ENCODE results near the gene KLRC2. TPM values are rescaled to one million over a fixed set of nuclear protein-coding genes. Genes with fewer than 3 reads are reported as not detected.
"Not testable (repeated sequence)": the region's sequence is repeated elsewhere in the genome, so short reads cannot be mapped to it uniquely, and the experiment has no call there.

Gene KLRC2
- total RNA-seq, 1 experiment from 2014 or later = not detected

- H3K4me1 ChIP-seq (ENCODE audit: insufficient read depth, low read length, poor library complexity, severe bottlenecking); H3K4me3 ChIP-seq (ENCODE audit: low read depth, low read length, poor library complexity, severe bottlenecking); H3K9me3 ChIP-seq (ENCODE audit: low read depth, low read length, poor library complexity, severe bottlenecking); H3K27me3 ChIP-seq (replicated peaks; ENCODE audit: insufficient read depth, low read depth, low read length, poor library complexity); H3K36me3 ChIP-seq (ENCODE audit: insufficient read depth, low read length, poor library complexity, severe bottlenecking); intact Hi-C loops (cut with micrococcal nuclease; ENCODE audit: unreplicated experiment); DNase-seq (ENCODE audit: low spot score); CTCF ChIA-PET; H3K27ac ChIP-seq (ENCODE audit: low read depth, low read length, poor library complexity, severe bottlenecking); POLR2A ChIA-PET (ENCODE audit: low non-redundant PET); BruUV-seq (replicated peaks): not testable (repeated sequence)
These were observed 3.9 kb upstream of the KLRC2 start for GRCh38 chr12:10439608-10440274.

GRCh38 chr12:10437601-10438000 is 1.8 kb upstream of the KLRC2 start:
- DNase-seq (ENCODE audit: low spot score); H3K27ac ChIP-seq (ENCODE audit: low read depth, low read length, poor library complexity, severe bottlenecking); H3K4me1 ChIP-seq (ENCODE audit: insufficient read depth, low read length, poor library complexity, severe bottlenecking); H3K9me3 ChIP-seq (ENCODE audit: low read depth, low read length, poor library complexity, severe bottlenecking); intact Hi-C loops (cut with micrococcal nuclease; ENCODE audit: unreplicated experiment); BruUV-seq (replicated peaks); H3K4me3 ChIP-seq (ENCODE audit: low read depth, low read length, poor library complexity, severe bottlenecking); CTCF ChIA-PET; H3K27me3 ChIP-seq (replicated peaks; ENCODE audit: insufficient read depth, low read depth, low read length, poor library complexity); H3K36me3 ChIP-seq (ENCODE audit: insufficient read depth, low read length, poor library complexity, severe bottlenecking); POLR2A ChIA-PET (ENCODE audit: low non-redundant PET): not testable (repeated sequence)

- BruUV-seq (replicated peaks); H3K27me3 ChIP-seq (replicated peaks; ENCODE audit: insufficient read depth, low read depth, low read length, poor library complexity); DNase-seq (ENCODE audit: low spot score); POLR2A ChIA-PET (ENCODE audit: low non-redundant PET); CTCF ChIA-PET; H3K27ac ChIP-seq (ENCODE audit: low read depth, low read length, poor library complexity, severe bottlenecking); H3K9me3 ChIP-seq (ENCODE audit: low read depth, low read length, poor library complexity, severe bottlenecking); H3K4me1 ChIP-seq (ENCODE audit: insufficient read depth, low read length, poor library complexity, severe bottlenecking); H3K36me3 ChIP-seq (ENCODE audit: insufficient read depth, low read length, poor library complexity, severe bottlenecking); intact Hi-C loops (cut with micrococcal nuclease; ENCODE audit: unreplicated experiment); H3K4me3 ChIP-seq (ENCODE audit: low read depth, low read length, poor library complexity, severe bottlenecking): not testable (repeated sequence)
These were observed 5.2 kb downstream of the KLRC2 start for GRCh38 chr12:10430623-10431022.

- DNase-seq (ENCODE audit: low spot score); CTCF ChIA-PET; H3K4me3 ChIP-seq (ENCODE audit: low read depth, low read length, poor library complexity, severe bottlenecking); intact Hi-C loops (cut with micrococcal nuclease; ENCODE audit: unreplicated experiment); H3K27me3 ChIP-seq (replicated peaks; ENCODE audit: insufficient read depth, low read depth, low read length, poor library complexity); H3K27ac ChIP-seq (ENCODE audit: low read depth, low read length, poor library complexity, severe bottlenecking); BruUV-seq (replicated peaks); POLR2A ChIA-PET (ENCODE audit: low non-redundant PET); H3K4me1 ChIP-seq (ENCODE audit: insufficient read depth, low read length, poor library complexity, severe bottlenecking); H3K9me3 ChIP-seq (ENCODE audit: low read depth, low read length, poor library complexity, severe bottlenecking); H3K36me3 ChIP-seq (ENCODE audit: insufficient read depth, low read length, poor library complexity, severe bottlenecking): not testable (repeated sequence)
These were observed 9.9 kb downstream of the KLRC2 start for GRCh38 chr12:10425938-10426337.

GRCh38 chr12:10424260-10424899 is 11.4 kb downstream of the KLRC2 start:
- H3K36me3 ChIP-seq (ENCODE audit: insufficient read depth, low read length, poor library complexity, severe bottlenecking); H3K27ac ChIP-seq (ENCODE audit: low read depth, low read length, poor library complexity, severe bottlenecking); H3K4me3 ChIP-seq (ENCODE audit: low read depth, low read length, poor library complexity, severe bottlenecking); BruUV-seq (replicated peaks); DNase-seq (ENCODE audit: low spot score); POLR2A ChIA-PET (ENCODE audit: low non-redundant PET); H3K4me1 ChIP-seq (ENCODE audit: insufficient read depth, low read length, poor library complexity, severe bottlenecking); CTCF ChIA-PET; intact Hi-C loops (cut with micrococcal nuclease; ENCODE audit: unreplicated experiment); H3K27me3 ChIP-seq (replicated peaks; ENCODE audit: insufficient read depth, low read depth, low read length, poor library complexity); H3K9me3 ChIP-seq (ENCODE audit: low read depth, low read length, poor library complexity, severe bottlenecking): not testable (repeated sequence)

GRCh38 chr12:10422159-10422558 is 13.7 kb downstream of the KLRC2 start:
- H3K4me1 ChIP-seq (ENCODE audit: insufficient read depth, low read length, poor library complexity, severe bottlenecking); H3K9me3 ChIP-seq (ENCODE audit: low read depth, low read length, poor library complexity, severe bottlenecking); CTCF ChIA-PET; POLR2A ChIA-PET (ENCODE audit: low non-redundant PET); DNase-seq (ENCODE audit: low spot score); H3K27me3 ChIP-seq (replicated peaks; ENCODE audit: insufficient read depth, low read depth, low read length, poor library complexity); BruUV-seq (replicated peaks); intact Hi-C loops (cut with micrococcal nuclease; ENCODE audit: unreplicated experiment); H3K36me3 ChIP-seq (ENCODE audit: insufficient read depth, low read length, poor library complexity, severe bottlenecking); H3K4me3 ChIP-seq (ENCODE audit: low read depth, low read length, poor library complexity, severe bottlenecking); H3K27ac ChIP-seq (ENCODE audit: low read depth, low read length, poor library complexity, severe bottlenecking): not testable (repeated sequence)

- POLR2A ChIA-PET (ENCODE audit: low non-redundant PET); H3K27ac ChIP-seq (ENCODE audit: low read depth, low read length, poor library complexity, severe bottlenecking); H3K27me3 ChIP-seq (replicated peaks; ENCODE audit: insufficient read depth, low read depth, low read length, poor library complexity); intact Hi-C loops (cut with micrococcal nuclease; ENCODE audit: unreplicated experiment); H3K36me3 ChIP-seq (ENCODE audit: insufficient read depth, low read length, poor library complexity, severe bottlenecking); H3K4me3 ChIP-seq (ENCODE audit: low read depth, low read length, poor library complexity, severe bottlenecking); BruUV-seq (replicated peaks); CTCF ChIA-PET; H3K9me3 ChIP-seq (ENCODE audit: low read depth, low read length, poor library complexity, severe bottlenecking); H3K4me1 ChIP-seq (ENCODE audit: insufficient read depth, low read length, poor library complexity, severe bottlenecking); DNase-seq (ENCODE audit: low spot score): not testable (repeated sequence)
These were observed 15.5 kb downstream of the KLRC2 start, which contains the start of gene KLRC3 for GRCh38 chr12:10420334-10420733. Gene KLRC3 (minus strand): TSS chr12:10420595. CDS start chr12:10420550, 45 bp downstream.
